WI38 (cell line): ENCODE data around the gene ICE1.
"Not testable (repeated sequence)": the region's sequence is repeated elsewhere in the genome, so short reads cannot be mapped to it uniquely, and the experiment has no call there.

Experiments
- H3K4me3 ChIP-seq: 2 replicates; pipeline ENCODE4 v1.5.1; 2011; ENCODE audit warnings: low read depth, mild to moderate bottlenecking, control low read depth, low read length
- TF ChIP-seq, protein P1 (sequence below): IDR thresholded peaks from 2 replicates; pipeline ENCODE4 v1.5.1; 2012; ENCODE audit warnings: low read depth, mild to moderate bottlenecking, control low read depth, low read length

Gene ICE1

DNA sequence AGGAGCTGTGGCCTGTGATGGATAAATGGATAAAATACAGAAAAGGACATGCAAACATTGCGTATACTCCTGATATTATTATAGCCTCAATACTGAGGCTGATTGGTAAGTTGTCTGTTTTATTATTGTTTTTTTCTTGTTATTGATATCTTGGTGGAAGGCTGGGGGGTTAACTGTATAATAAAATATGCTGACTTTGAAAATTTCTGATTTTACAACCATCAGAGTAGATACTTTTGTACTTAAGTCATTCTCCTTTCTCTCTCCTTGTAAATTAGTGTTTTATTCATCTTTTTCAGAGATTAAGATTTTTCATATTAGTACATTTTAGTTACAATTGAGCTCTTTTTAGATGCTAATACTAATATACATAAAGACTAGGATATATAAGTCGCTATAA is 53.5 kb downstream of the ICE1 start:
- H3K4me3 ChIP-seq, result no peak overlapping the region
- TF ChIP-seq, protein P1, sequence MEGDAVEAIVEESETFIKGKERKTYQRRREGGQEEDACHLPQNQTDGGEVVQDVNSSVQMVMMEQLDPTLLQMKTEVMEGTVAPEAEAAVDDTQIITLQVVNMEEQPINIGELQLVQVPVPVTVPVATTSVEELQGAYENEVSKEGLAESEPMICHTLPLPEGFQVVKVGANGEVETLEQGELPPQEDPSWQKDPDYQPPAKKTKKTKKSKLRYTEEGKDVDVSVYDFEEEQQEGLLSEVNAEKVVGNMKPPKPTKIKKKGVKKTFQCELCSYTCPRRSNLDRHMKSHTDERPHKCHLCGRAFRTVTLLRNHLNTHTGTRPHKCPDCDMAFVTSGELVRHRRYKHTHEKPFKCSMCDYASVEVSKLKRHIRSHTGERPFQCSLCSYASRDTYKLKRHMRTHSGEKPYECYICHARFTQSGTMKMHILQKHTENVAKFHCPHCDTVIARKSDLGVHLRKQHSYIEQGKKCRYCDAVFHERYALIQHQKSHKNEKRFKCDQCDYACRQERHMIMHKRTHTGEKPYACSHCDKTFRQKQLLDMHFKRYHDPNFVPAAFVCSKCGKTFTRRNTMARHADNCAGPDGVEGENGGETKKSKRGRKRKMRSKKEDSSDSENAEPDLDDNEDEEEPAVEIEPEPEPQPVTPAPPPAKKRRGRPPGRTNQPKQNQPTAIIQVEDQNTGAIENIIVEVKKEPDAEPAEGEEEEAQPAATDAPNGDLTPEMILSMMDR, result no peak

GRCh38 chr5:5479578-5479977 is 57.1 kb downstream of the ICE1 start:
- not testable (repeated sequence) for H3K4me3 ChIP-seq

DNA sequence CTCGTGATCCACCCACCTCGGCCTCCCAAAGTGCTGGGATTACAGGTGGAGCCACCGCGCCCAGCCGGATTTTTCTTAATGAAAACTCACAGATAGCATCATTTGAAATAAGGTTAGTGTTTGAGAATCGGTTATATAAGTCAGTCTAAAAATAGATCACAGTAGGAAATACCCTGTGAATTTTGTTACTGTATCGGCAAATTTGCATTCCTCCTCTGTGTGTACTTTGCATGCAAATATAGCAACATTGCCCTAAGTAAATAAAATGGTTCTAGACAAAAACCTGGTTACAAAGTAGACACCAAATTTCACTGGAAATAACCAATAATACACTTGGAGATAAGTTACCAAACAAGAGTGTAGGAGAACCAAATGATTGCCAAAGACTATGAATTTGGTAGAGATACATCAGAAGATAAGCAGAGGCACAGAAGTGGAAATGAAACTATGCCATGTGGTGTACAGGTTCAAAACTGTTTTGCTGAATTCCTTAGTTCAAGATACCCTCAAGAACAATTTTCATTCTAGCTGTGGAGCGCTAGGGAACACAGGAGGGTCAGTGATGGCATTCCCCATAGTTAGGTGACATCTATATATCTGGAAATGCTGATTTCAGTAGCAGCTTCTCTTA is 58.1 kb downstream of the ICE1 start:
- TF ChIP-seq, protein P1, result no peak
- no peak overlapping the region for H3K4me3 ChIP-seq

GRCh38 chr5:5481206-5481605 is 58.7 kb downstream of the ICE1 start:
- TF ChIP-seq, protein P1, result no peak
- no peak overlapping the region for H3K4me3 ChIP-seq

DNA sequence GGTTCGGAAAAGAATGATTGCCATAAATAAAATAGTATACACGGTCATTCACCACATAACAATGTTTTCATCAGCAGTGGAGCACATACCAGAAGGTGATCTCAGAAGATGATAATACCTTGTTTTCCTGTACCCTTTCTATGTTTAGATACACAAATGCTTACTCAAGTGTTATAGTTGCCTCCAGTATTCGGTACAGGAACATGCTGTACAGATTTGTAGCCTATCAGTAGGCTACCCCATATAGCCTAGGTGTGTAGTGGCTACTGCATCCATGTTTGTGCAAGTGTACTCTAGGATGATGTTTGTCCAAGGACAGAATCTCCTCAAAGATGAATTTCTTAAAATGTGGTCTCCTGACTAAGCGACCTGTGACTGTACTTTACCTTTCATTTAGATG is 59.2 kb downstream of the ICE1 start:
- TF ChIP-seq, protein P1, result no peak
- H3K4me3 ChIP-seq, result no peak overlapping the region

DNA sequence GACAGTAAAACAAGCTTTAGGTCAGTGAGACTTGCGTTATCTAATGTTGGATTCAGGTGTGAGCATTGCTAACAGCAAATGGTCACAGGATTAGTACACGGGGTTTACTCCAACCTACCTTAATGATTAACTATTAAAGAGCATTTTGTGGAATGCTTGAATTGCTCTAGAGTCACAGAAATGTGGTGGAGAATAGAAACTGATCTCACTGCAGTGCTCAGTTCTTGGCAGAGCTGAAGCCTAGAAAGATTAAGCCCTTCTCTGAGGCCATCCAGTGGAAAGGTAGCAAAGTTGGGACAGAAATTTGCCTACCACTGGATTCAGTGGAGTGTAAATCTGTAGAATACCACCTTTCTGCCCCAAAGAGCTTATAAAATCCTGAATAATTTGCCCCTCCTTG is 60.9 kb downstream of the ICE1 start:
- H3K4me3 ChIP-seq, result no peak overlapping the region
- TF ChIP-seq, protein P1, result no peak

DNA sequence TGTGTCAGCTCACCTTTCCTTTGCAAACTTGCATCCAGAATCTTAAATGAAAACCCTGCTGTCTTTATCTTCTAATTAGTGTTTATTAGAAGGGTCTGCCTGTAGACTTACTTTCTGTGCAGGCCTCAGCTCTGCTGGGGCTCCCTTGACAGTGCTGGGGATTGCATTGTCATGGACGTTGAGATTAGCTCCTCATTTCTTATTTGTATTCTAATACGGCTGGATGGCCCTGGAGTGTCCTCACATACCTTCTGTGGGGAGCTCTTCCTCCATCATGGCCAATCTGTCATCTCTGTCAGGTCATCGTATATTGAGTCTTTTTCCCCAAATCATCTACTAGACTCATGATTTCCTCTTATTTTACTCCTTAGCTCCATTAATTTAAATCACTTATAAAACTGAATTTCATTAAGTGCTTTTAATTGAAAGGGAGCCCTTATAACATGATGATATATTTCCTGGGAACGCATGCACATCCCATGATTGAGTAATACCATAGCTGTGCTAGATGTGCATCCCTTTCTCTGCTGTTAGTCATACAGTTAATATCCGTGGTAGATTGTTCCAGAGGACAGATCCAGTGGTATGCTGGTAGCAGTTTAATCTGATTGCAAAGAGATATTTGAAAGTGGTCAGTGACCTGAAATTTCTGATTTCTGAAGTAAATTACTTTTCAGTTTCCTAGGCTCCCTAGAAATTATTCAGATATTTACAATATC is 61.6 kb downstream of the ICE1 start:
- TF ChIP-seq, protein P1, result no peak
- H3K4me3 ChIP-seq, result no peak overlapping the region
